HG02678 (cell line): ENCODE measurements around the gene SUV39H2.
A peak's percentile ranks its signal among the peaks of the same experiment; 100 is the strongest.
"Not testable (repeated sequence)": the region's sequence is repeated elsewhere in the genome, so short reads cannot be mapped to it uniquely, and the experiment has no call there.

ENCODE experiments used
- ATAC-seq: cut with Tn5 transposase; IDR thresholded peaks from one replicate; pipeline ENCODE4 v1.9.1; 2021; ENCODE audit warnings: mild to moderate bottlenecking, moderate library complexity; ENCODE audit not compliant: unreplicated experiment

The SUV39H2 gene

DNA sequence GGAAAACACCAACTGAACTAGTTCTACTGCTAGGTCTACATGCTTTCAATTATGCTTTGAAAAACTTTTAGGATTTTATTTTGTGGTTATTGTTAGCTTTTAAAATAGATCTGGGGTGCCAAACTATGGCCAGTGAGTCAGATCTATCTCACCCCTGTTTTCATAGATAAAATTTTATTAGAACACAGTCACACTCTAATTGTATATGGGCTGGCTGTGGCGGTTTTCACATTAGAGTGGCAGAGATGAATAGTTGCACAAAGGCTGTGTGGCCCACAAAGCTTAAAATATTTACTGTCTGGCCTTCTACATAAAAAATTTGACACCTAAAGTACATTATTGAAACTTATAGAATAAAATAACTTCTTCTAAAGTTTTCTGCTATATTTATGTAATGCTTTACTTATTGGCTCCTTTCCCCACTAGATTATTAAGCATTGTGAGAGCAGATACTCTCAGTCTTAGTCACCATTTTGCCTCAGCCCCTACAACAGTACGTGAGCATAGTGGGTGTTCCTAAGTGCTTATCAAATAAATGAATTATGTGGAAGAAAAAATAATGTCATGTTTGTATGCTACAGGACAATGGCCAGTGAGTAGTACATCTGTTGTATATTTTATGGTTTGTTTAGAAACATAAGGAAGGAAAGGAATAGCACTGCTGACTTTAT lies 5.4 kb upstream of the SUV39H2 start:
- ATAC-seq = peak; percentile 49

DNA sequence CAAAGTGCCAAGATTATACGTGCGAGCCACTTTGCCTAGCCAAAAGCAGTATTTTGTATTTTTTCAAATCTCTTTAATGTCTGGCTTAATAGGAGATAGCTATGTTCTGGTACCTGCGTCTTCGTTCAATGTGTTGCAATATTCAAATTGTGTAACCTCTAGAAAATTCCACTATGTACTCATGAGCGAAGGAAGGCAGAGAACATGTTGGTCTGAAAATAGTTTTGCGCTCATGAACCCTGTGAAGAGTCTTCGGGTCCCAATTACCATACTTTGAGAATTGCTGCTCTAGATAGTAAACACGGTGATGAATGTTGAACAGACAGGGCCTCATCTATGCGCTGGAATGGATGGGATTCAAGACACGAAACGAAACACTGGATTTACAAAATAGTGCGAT lies 2.7 kb upstream of the SUV39H2 start:
- no peak for ATAC-seq

DNA sequence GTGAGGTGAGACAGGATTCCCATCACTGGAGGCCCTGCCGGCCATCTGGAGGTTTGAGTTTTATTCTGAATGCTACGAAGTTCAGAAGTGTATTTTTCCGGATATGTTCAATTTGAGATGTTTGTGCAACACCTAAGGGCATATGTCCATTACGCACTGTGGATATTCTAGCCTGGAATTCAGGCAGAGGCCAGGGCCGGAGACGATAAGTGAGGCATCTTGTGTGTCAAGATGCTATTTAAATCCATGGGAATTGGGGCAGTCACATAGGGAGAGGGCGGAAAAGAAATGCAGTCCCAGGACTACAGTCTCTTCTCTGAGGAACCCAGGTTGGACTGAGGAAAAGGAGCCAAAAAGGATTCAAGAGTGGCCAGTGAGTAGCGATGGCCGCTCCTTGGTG lies 1.9 kb upstream of the SUV39H2 start:
- ATAC-seq = no peak

DNA sequence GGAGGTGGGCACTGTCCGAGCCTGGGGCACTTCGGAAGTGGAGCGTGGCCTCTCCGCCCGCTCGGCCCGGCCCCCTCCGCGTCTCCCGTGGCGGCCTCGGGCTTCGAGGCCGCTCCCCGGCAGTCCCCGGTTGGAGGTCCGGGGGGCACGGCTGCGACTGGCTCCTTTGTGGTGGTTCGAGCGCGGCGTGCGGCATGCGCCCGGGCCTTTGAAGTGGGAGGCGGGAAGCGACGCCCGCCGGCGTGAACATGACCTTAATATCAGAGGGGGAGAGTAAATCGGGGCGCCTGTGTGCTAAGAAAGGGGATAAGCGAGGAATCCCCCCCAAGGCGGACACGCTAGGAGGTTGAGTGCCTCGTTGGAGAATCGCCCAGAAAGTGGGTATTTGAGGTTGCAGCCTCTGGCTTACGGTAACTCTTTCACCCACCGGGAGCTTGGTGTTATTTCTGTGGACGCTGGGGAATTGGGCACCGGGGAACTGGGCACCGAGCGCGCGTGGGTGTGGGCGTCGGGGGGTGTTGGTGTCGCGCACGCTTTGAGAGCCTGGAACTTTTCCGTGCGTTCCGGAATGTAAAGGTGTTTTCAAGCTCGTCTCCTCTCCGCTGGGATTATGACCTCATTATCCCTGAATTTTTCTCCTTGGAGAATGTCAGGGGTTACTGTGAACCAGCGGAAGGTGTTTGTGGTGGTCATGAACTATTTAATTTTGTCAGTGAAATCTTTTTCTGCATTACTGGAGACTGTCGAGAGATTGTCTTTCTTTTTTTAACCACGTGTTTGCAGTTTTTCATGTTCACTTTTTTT lies 660 bp downstream of the SUV39H2 start:
- ATAC-seq = peak; percentile 22

GRCh38 chr10:14879928-14880193 lies 1.2 kb downstream of the SUV39H2 start:
- no peak for ATAC-seq

DNA sequence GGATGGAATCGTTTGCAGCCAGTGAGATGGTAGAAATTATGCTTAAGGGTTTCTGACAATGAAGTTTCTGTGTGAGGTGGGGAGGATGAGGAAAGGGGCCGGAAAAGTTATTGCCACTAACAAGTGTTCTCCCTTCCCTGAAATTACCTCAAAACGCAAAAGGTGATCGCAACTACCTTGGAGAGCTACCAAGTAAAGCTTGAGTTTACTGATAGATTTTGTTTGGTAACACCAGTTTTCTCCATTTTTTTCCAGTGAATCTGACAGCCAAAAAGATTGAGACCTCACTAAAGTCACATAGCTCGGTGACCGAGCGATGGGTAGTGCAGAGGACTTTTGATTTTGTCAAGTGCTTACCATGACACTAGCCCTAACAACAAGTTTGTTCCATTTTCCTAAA lies 1.6 kb downstream of the SUV39H2 start:
- ATAC-seq = no peak

DNA sequence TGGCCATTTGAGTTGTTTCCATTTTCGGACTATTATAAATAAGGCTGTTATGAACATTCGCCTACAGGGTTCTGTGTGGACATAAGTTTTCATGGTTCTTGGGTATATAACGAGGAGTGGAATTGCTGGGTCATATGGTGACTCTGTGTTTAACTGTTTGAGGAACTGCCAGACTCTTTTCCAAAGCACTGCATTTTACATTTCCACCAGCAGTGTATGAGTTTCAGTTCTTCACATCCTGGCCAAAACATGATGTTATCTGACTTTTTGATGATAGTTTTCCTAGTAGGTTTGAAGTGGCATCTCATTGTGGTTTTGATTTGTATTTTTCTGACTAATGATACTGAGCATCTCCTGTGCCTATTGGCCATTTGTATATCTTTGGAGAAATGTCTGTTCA lies 5.4 kb downstream of the SUV39H2 start:
- no peak for ATAC-seq

- no peak for ATAC-seq
These were observed 10.7 kb downstream of the SUV39H2 start for GRCh38 chr10:14889318-14889717.

DNA sequence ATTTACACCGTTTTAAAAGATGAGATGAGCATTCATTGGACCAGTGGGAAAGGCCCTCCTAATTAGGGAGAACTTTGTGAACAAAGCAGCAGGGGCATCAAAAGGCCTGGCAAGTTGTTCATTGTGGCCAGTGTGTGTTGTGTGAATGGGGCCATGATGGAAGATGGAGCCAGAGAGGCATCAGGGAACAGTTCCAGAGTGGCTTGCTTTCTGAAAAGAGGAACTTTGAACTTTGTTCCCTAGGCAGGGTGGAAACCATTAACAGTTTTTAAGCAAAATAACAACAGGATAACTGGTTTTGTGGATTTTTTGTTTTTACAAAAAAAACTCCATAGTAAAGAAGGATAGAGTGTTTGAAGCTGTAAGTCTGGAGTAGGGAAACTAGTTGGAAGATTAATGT lies 12.5 kb downstream of the SUV39H2 start:
- ATAC-seq = no peak

GRCh38 chr10:14904316-14904732 lies 25.7 kb downstream of the SUV39H2 start:
- no peak for ATAC-seq

DNA sequence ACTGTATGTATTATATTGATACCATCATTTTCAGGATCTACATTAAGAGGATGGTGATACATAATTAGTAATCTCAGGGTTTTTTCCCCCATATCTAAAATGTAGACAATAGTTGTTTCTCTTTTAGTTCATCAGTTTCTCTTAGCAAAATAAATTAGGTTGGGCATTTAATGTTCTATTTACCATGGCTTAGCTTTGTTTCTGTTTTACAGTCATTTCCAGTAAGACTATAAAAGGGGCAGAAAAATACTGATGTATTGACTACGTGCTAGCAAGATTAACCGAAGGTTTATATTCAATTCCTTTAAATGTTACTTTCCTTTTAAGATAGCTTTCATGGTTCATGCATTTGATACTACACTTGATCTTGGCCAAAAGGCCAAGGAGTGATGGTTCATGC lies 26.2 kb downstream of the SUV39H2 start:
- ATAC-seq = no peak

DNA sequence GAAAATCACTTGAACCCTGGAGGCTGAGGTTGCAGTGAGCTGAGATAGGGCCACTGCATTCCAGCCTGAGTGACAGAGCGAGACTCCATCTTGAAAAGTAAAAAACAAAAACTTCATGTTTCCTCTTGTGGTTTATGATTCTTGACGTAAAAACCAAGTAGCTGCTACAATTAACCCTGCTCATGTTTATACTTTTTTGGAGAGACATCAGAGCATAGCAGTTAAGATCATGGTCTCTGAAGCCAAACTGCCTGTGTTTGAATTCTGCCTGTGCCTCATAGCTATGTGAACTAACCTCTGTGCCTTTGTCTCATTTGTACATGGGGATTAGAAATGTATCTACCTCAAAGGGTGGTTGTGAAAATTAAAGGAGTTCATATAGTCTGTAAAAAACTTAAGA lies 27.2 kb downstream of the SUV39H2 start:
- ATAC-seq = no peak

DNA sequence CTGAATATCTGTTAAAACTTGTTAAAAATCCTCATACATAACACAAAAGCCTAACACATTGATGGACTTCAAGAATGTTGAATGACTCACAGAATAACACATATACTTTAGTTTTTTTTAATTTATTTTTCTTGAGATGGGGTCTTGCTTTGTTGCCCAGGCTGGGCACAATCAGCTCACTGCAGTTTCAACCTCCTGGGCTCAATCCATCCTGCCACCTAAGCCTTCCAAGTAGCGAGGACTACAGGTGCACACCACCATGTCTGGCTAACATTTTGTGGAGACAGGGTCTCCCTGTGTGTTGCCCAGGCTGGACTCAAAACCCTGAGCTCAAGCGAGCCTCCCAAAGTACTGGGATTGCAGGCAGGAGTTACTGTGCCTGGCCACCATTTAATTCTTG lies 28.1 kb downstream of the SUV39H2 start:
- no peak for ATAC-seq

GRCh38 chr10:14907591-14907990 lies 28.9 kb downstream of the SUV39H2 start:
- ATAC-seq = not testable (repeated sequence)

- no peak for ATAC-seq
These were observed 30.4 kb downstream of the SUV39H2 start for GRCh38 chr10:14909101-14909500.

GRCh38 chr10:14910953-14911352 lies 32.3 kb downstream of the SUV39H2 start:
- no peak for ATAC-seq

DNA sequence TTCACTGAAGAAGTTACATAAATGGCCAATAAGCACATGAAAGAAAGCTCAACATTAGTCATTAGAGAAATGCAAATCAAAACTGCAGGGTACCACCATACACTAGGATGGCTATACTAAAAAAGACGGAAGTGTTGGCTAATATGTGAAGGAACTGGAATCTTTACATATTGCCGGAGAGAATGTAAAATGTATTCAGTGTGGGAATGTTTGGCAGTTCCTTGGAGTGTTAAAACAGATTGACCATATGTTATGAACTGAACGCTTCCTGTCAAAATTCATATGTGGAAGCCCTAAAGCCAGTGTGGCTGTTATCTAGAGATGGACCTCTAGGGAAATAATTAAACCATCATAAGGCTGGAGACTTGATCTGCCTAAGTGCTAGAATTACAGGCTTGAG lies 33.1 kb downstream of the SUV39H2 start:
- ATAC-seq = no peak

GRCh38 chr10:14916600-14916999 lies 37.9 kb downstream of the SUV39H2 start:
- ATAC-seq = no peak

DNA sequence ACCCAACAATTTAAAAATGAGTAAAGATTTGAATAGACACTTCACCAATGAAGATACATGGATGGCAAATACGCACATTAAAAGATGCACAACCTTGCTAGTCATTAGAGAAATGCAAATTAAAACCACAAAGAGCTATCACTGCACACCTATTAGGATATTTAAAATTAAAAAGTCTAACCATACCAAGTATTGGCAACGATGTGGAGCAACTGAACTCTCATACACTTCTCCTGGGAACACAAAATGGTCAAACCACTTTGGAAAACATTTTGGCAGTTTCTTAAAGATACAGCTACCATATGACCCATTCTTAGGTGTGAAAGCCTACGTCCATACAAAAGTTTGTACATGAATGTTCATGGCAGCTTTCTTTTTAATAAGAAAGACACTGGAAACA lies 39.2 kb downstream of the SUV39H2 start:
- no peak for ATAC-seq

DNA sequence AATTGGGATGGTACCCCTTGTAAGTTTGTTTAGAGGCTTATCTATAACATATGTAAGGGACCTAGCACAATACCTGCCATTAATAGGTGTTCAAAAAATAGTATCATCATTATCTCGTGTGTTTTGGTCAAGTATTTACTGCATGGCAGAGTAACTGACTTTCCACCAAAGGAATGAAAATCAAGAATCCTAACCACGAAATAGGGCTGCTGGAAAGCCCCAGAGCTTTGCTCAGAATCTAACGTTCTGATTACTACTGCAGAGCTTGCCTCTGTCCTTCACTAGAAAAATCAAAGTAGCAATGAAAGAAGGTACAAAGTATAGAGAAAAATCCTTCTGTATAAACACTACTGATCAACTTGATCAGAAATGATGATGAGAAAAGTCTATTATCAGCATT lies 40.3 kb downstream of the SUV39H2 start:
- no peak for ATAC-seq

- no peak for ATAC-seq
These were observed 45.3 kb downstream of the SUV39H2 start for GRCh38 chr10:14924013-14924412.

- no peak for ATAC-seq
These were observed 46.6 kb downstream of the SUV39H2 start for GRCh38 chr10:14925268-14925667.

- peak; percentile 14 for ATAC-seq
These were observed 47.4 kb downstream of the SUV39H2 start for GRCh38 chr10:14926061-14926470.
